Measurements from ENCODE around the gene PIGA.

DNA sequence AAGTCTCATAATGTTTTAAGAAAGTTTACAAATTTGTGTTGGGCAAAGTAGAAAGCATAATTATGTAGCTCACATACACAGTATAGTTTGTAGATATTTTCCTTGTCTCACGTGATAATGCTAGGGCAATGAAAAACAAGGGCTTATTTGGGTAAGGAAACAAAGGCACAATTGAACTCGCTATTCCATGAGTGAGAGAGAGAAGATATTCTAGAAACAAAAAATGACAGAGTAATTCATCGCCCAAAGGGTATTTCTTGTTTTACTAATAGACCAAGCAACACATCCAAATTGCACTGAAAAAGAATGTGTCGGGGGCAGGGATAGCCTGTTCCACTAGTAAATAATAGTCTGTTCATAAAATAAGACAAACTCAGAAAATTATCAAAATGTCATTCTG lies 16.2 kb downstream of the PIGA start:
- TF ChIP-seq POLR2A (IDR thresholded peaks at IDR 0.05): no peak
- TF ChIP-seq, protein P1, sequence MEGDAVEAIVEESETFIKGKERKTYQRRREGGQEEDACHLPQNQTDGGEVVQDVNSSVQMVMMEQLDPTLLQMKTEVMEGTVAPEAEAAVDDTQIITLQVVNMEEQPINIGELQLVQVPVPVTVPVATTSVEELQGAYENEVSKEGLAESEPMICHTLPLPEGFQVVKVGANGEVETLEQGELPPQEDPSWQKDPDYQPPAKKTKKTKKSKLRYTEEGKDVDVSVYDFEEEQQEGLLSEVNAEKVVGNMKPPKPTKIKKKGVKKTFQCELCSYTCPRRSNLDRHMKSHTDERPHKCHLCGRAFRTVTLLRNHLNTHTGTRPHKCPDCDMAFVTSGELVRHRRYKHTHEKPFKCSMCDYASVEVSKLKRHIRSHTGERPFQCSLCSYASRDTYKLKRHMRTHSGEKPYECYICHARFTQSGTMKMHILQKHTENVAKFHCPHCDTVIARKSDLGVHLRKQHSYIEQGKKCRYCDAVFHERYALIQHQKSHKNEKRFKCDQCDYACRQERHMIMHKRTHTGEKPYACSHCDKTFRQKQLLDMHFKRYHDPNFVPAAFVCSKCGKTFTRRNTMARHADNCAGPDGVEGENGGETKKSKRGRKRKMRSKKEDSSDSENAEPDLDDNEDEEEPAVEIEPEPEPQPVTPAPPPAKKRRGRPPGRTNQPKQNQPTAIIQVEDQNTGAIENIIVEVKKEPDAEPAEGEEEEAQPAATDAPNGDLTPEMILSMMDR (IDR thresholded peaks at IDR 0.05): no peak
